H1 (cell line): ENCODE measurements around the gene GPN2. TPM values are rescaled to one million over a fixed set of nuclear protein-coding genes. Genes with fewer than 3 reads are reported as not detected.

Experiments used
- CTCF ChIA-PET: fragments of 300-600 bp; sonication (Branson Sonifier 250); formaldehyde crosslinking; loops from one replicate; lab custom pipeline; 2021; ENCODE audit not compliant: partially characterized antibody; lab: Charles Lee
- POLR2A ChIA-PET: fragments of 300-600 bp; sonication (Branson Sonifier 250); formaldehyde crosslinking; loops from one replicate; lab custom pipeline; 2021; ENCODE audit warnings: inconsistent platforms; ENCODE audit not compliant: partially characterized antibody; lab: Charles Lee
- DNase-seq, 2 experiments: peaks; one replicate each; pipeline versions ENCODE4 v3.0.0 to v3.0.0-alpha.2; 2010 to 2022; ENCODE audit warnings: low spot score in 2 of 2, low read depth in 1 of 2, mixed read lengths in 1 of 2
- FAIRE-seq: peaks from 2 replicates; lab custom pipeline; 2011; peaks lifted over from hg19 to GRCh38; lab: Jason Lieb, UNC
- H2AFZ ChIP-seq: 2 replicates; pipeline ENCODE4 v1.8.1; 2012; ENCODE audit warnings: low read length, inconsistent platforms
- H2AK5ac ChIP-seq: 2 replicates; pipeline ENCODE4 v1.6.1; 2013; ENCODE audit warnings: low read depth, low read length
- H2BK120ac ChIP-seq: replicated peaks from 2 replicates; pipeline ENCODE3; 2013; ENCODE audit warnings: low read depth, low read length, inconsistent platforms
- H2BK12ac ChIP-seq: 2 replicates; pipeline ENCODE4 v1.6.1; 2013; ENCODE audit warnings: low read depth, low read length
- H2BK15ac ChIP-seq: 2 replicates; pipeline ENCODE4 v1.6.1; 2013; ENCODE audit warnings: low read length
- H2BK20ac ChIP-seq: 2 replicates; pipeline ENCODE4 v1.6.1; 2013; ENCODE audit warnings: low read length
- H2BK5ac ChIP-seq: 2 replicates; pipeline ENCODE4 v1.6.1; 2013; ENCODE audit warnings: low read depth, low read length
- H3K14ac ChIP-seq: 2 replicates; pipeline ENCODE4 v1.6.1; 2013; ENCODE audit warnings: inconsistent platforms; ENCODE audit not compliant: insufficient read length
- H3K18ac ChIP-seq: 2 replicates; pipeline ENCODE4 v1.6.1; 2013; ENCODE audit warnings: low read length; ENCODE audit errors: extremely low read depth
- H3K23ac ChIP-seq: 2 replicates; pipeline ENCODE4 v1.6.1; 2013; ENCODE audit warnings: inconsistent platforms; ENCODE audit not compliant: insufficient read length
- H3K23me2 ChIP-seq: 2 replicates; pipeline ENCODE4 v1.6.1; 2013; ENCODE audit warnings: low read depth, low read length
- H3K27ac ChIP-seq: 2 replicates; pipeline ENCODE4 v1.6.1; 2011; ENCODE audit warnings: low read depth, low read length, inconsistent platforms
- H3K27me3 ChIP-seq, 4 experiments: replicated peaks in 1 of 4; 1 replicate in 1 of 4; 2 replicates in 3 of 4; pipeline versions ENCODE4 v1.6.1 to v1.8.1; 2011 to 2013; ENCODE audit warnings: low read length in 3 of 4, mild to moderate bottlenecking in 3 of 4, inconsistent platforms in 2 of 4, mixed read lengths in 2 of 4, moderate library complexity in 1 of 4; ENCODE audit not compliant: control insufficient read depth in 3 of 4, insufficient read depth in 3 of 4; ENCODE audit errors: extremely low read depth in 1 of 4
- H3K36me3 ChIP-seq, 4 experiments: 2 replicates each; pipeline versions ENCODE4 v1.6.1 to v1.8.1; 2011 to 2013; ENCODE audit warnings: mild to moderate bottlenecking in 4 of 4, low read length in 3 of 4, moderate library complexity in 2 of 4, control low read depth in 1 of 4, inconsistent platforms in 1 of 4; ENCODE audit not compliant: insufficient read depth in 4 of 4, control insufficient read depth in 2 of 4
- H3K4ac ChIP-seq: replicated peaks from 2 replicates; pipeline ENCODE3; 2013; ENCODE audit warnings: low read length, low read depth, mixed read lengths, inconsistent platforms; ENCODE audit not compliant: insufficient read length
- H3K4me1 ChIP-seq, 4 experiments: replicated peaks in 1 of 4; 1 replicate in 1 of 4; 2 replicates in 3 of 4; pipeline versions ENCODE4 v1.6.1 to v1.8.1; 2011 to 2013; ENCODE audit warnings: low read length in 3 of 4, inconsistent platforms in 2 of 4, mixed read lengths in 1 of 4; ENCODE audit not compliant: insufficient read depth in 4 of 4, control insufficient read depth in 3 of 4
- H3K4me2 ChIP-seq, 2 experiments: 2 replicates each; pipeline versions ENCODE4 v1.6.1 to v1.8.1; 2011 to 2013; ENCODE audit warnings: low read depth in 2 of 2, low read length in 2 of 2, control low read depth in 1 of 2, inconsistent platforms in 1 of 2, mild to moderate bottlenecking in 1 of 2; ENCODE audit not compliant: insufficient read depth in 1 of 2
- H3K4me3 ChIP-seq, 4 experiments: fragments of 200-600, 300-600 bp in 1 of 4; sonication (generic), shearing (Covaris generic), sonication (Bioruptor Twin) in 1 of 4; 2 replicates each; pipeline versions ENCODE4 v1.5.1 to v1.8.1; 2011 to 2016; ENCODE audit warnings: low read length in 4 of 4, low read depth in 3 of 4, control low read depth in 2 of 4, inconsistent platforms in 2 of 4, mild to moderate bottlenecking in 2 of 4, mixed read lengths in 1 of 4, moderate library complexity in 1 of 4; ENCODE audit not compliant: insufficient read depth in 2 of 4; ENCODE audit errors: extremely low read depth in 1 of 4
- H3K56ac ChIP-seq: replicated peaks from 2 replicates; pipeline ENCODE3; 2013; ENCODE audit warnings: low read depth, mild to moderate bottlenecking, mixed read lengths, low read length, inconsistent platforms; ENCODE audit not compliant: insufficient read length
- H3K79me1 ChIP-seq: 2 replicates; pipeline ENCODE4 v1.6.1; 2013; ENCODE audit warnings: low read depth, low read length, control low read depth
- H3K79me2 ChIP-seq, 2 experiments: 2 replicates each; pipeline versions ENCODE4 v1.6.1 to v1.8.1; 2012 to 2013; ENCODE audit warnings: low read length in 2 of 2, mild to moderate bottlenecking in 2 of 2, inconsistent platforms in 1 of 2; ENCODE audit not compliant: insufficient read depth in 2 of 2, control insufficient read depth in 1 of 2
- H3K9ac ChIP-seq, 4 experiments: replicated peaks in 1 of 4; 1 replicate in 1 of 4; 2 replicates in 3 of 4; pipeline versions ENCODE4 v1.6.1 to v1.8.1; 2011 to 2013; ENCODE audit warnings: low read depth in 3 of 4, low read length in 3 of 4, control low read depth in 2 of 4, mild to moderate bottlenecking in 2 of 4, moderate library complexity in 2 of 4, inconsistent platforms in 1 of 4; ENCODE audit errors: extremely low read depth in 1 of 4
- H3K9me3 ChIP-seq, 2 experiments: 2 replicates each; pipeline versions ENCODE4 v1.6.1 to v1.8.1; 2012 to 2013; ENCODE audit warnings: mild to moderate bottlenecking in 2 of 2, moderate library complexity in 2 of 2, control low read depth in 1 of 2, inconsistent platforms in 1 of 2, low read depth in 1 of 2, low read length in 1 of 2, mixed read lengths in 1 of 2; ENCODE audit not compliant: insufficient read depth in 2 of 2
- H4K20me1 ChIP-seq, 2 experiments: replicated peaks in 1 of 2; 2 replicates each; pipeline versions ENCODE3 to v1.8.1; 2011 to 2013; ENCODE audit warnings: inconsistent platforms in 2 of 2, low read length in 2 of 2, mild to moderate bottlenecking in 1 of 2; ENCODE audit not compliant: insufficient read depth in 2 of 2, control insufficient read depth in 1 of 2
- H4K5ac ChIP-seq: 2 replicates; pipeline ENCODE4 v1.6.1; 2013; ENCODE audit warnings: low read length, low read depth, mixed read lengths, inconsistent platforms; ENCODE audit not compliant: insufficient read length
- H4K8ac ChIP-seq: 2 replicates; pipeline ENCODE4 v1.8.0; 2013; ENCODE audit warnings: mild to moderate bottlenecking, moderate library complexity, low read length, inconsistent platforms; ENCODE audit not compliant: insufficient read depth; ENCODE audit errors: extremely low read depth
- H4K91ac ChIP-seq: replicated peaks from 2 replicates; pipeline ENCODE3; 2013; ENCODE audit warnings: low read length, mixed read lengths, inconsistent platforms; ENCODE audit not compliant: insufficient read length
- CBX8 ChIP-seq: fragments of 300-800, 300-1000 bp; sonication (generic); IDR thresholded peaks from 2 replicates; pipeline ENCODE4 v1.7.1; 2016; ENCODE audit warnings: low read depth, low read length, borderline replicate concordance
- CTBP2 ChIP-seq: IDR thresholded peaks from 2 replicates; pipeline ENCODE4 v1.7.0; 2011; ENCODE audit warnings: borderline replicate concordance, mild to moderate bottlenecking, moderate library complexity, mixed read lengths, low read length; ENCODE audit not compliant: insufficient read depth, insufficient read length
- EZH2 ChIP-seq: fragments of 200-600 bp; sonication (generic); IDR thresholded peaks from 2 replicates; pipeline ENCODE4 v1.7.1; 2012; ENCODE audit warnings: low read depth, mild to moderate bottlenecking, moderate library complexity, low read length, inconsistent platforms; ENCODE audit not compliant: severe bottlenecking
- GABPA ChIP-seq: IDR thresholded peaks from 2 replicates; pipeline ENCODE4 v1.6.1; 2011; ENCODE audit warnings: mild to moderate bottlenecking, low read length, moderate library complexity, borderline replicate concordance; ENCODE audit not compliant: insufficient read depth
- GTF2F1 ChIP-seq: IDR thresholded peaks from 2 replicates; pipeline ENCODE4 v1.6.1; 2012; ENCODE audit warnings: low read depth, low read length, improper control_type of control experiment, borderline replicate concordance
- POU5F1 ChIP-seq: IDR thresholded peaks from 2 replicates; pipeline ENCODE4 v1.6.1; 2011; ENCODE audit warnings: low read depth, mild to moderate bottlenecking, low read length, moderate library complexity
- RNF2 ChIP-seq: fragments of 200-900, 300-1000 bp; sonication (generic); IDR thresholded peaks from 2 replicates; pipeline ENCODE4 v1.7.1; 2016; ENCODE audit warnings: borderline replicate concordance, low read depth, mild to moderate bottlenecking, antibody characterized with exemption, low read length; ENCODE audit not compliant: poor library complexity, severe bottlenecking; ENCODE audit errors: missing control alignments
- SIN3A ChIP-seq, 2 experiments: IDR thresholded peaks in 1 of 2; conservative IDR thresholded peaks in 1 of 2; 2 replicates each; pipeline ENCODE4 v1.6.1; 2011 to 2012; ENCODE audit warnings: low read length in 2 of 2, improper control_type of control experiment in 1 of 2, low read depth in 1 of 2, mild to moderate bottlenecking in 1 of 2
- SP1 ChIP-seq: IDR thresholded peaks from 2 replicates; pipeline ENCODE4 v1.6.1; 2011; ENCODE audit warnings: low read depth, low read length
- WGBS, 2 experiments: shearing (Covaris generic) in 1 of 2; methylation state at CpG; one replicate each; pipeline versions ENCODE4 v1.1.6 to v1.1.7; 2013 to 2015; ENCODE audit warnings: low lambda C conversion rate in 2 of 2, mixed read lengths in 2 of 2, inconsistent platforms in 1 of 2, low coverage in 1 of 2, missing lambda C conversion rate in 1 of 2; ENCODE audit not compliant: insufficient replicate concordance in 2 of 2, insufficient coverage in 1 of 2, insufficient read length in 1 of 2; ENCODE audit errors: extremely low coverage in 1 of 2, missing lambda C conversion rate in 1 of 2; 5-methylcytosine and 5-hydroxymethylcytosine counted together
- polyA plus RNA-seq, 7 experiments: library from polyadenylated mRNA; depleted of rRNA in 3 of 7; stranded (reverse) in 5 of 7; unstranded in 2 of 7; fragments of >200 nt in 5 of 7; fragments of 200-250 nt in 2 of 7; gene quantifications; 1 replicate in 5 of 7; 2 replicates in 1 of 7; 4 replicates in 1 of 7; pipeline versions ENCODE4 v1.2.1 to v1.2.3, GENCODE V29; 2011 to 2013; ENCODE audit warnings: missing spikeins in 2 of 7, mixed read lengths in 2 of 7
- total RNA-seq: library from RNA; stranded (reverse); fragmentation: NEBNext Ultra II Directional; extraction: Animal tissue kit (Norgen Biotek cat#: 25700); gene quantifications from 2 replicates; pipeline ENCODE4 v1.2.1, GENCODE V29; 2021

Gene GPN2
- total and polyA plus RNA-seq, 2 of the 8 experiments (the other 6 are each of a cell fraction or from before 2014, with no cell fraction given), result 27.3 to 36.8 TPM

DNA sequence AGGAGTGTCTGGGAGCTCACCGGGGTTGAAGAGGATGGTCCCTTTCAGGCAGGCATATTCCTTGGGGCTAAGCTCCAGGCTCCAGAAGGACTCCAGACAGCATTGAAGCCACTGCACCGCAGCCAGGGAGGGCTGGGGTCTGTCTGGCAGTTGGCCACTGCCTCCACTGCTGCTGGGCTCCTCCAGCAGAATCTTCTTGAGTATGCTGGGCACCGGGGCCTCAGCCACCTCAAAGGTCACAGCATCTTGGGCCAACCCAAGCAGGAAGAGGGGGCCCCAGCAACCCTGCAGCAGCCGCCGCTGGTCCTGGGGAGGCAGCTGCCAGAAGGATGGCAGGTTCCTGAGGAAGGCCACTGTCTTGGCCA lies 23.3 kb upstream of the GPN2 start:
- no peaks in the 10 kb centered on the region for H3K23me2 ChIP-seq
- H3K23ac ChIP-seq, result no peak overlapping the region
- H3K79me1 ChIP-seq, result no peaks in the 10 kb centered on the region
- H3K9ac ChIP-seq, result no peak overlapping the region
- no peaks in the 10 kb centered on the region for H3K79me2 ChIP-seq
- no peak overlapping the region for H3K4me2 ChIP-seq
- no peak overlapping the region for H2BK20ac ChIP-seq
- no peaks in the 10 kb centered on the region for H3K36me3 ChIP-seq
- no peak overlapping the region for H3K14ac ChIP-seq
- POLR2A ChIA-PET, result interaction anchor here (1.1 to 2.5 kb wide), 5 partner anchors 9 to 23 kb away, joined by 3 to 14 read pairs (median 7); partner anchors contain the start of genes GPATCH3, GPN2 and NUDC
- H2BK15ac ChIP-seq, result no peak overlapping the region
- H3K27ac ChIP-seq, result no peak overlapping the region
- H3K18ac ChIP-seq, result no peak overlapping the region
- FAIRE-seq (no peak), DNase-seq (no peak)
- WGBS, 2 experiments, result 86% methylated on average over 5 of the region's 5 CpGs; no CpG with 5 or more reads in 1 of the 2 experiments
- no peak overlapping the region for H4K91ac ChIP-seq
- H2AFZ ChIP-seq, result no peak overlapping the region
- peaks cover 0 to 2% (median 0%) of the 10 kb centered on the region in 4 experiments; a peak in 2 of 7 replicates for H3K27me3 ChIP-seq
- no peak overlapping the region for H3K4ac ChIP-seq
- H3K56ac ChIP-seq, result no peak overlapping the region
- H2BK120ac ChIP-seq, result no peak overlapping the region
- CTCF ChIA-PET, result interaction anchor here (0.8 to 1.3 kb wide), 3 partner anchors 47 to 311 kb away, joined by 3 read pairs; partner anchors contain the start of gene KDF1
- no peak overlapping the region for H2AK5ac ChIP-seq
- H3K4me1 ChIP-seq, result no peaks in the 10 kb centered on the region
- H3K4me3 ChIP-seq, result no peak overlapping the region
- no peak overlapping the region for H4K5ac ChIP-seq
- no peaks in the 10 kb centered on the region for H3K9me3 ChIP-seq
- no peak overlapping the region for H2BK12ac ChIP-seq
- no peaks in the 10 kb centered on the region for H4K20me1 ChIP-seq
- H4K8ac ChIP-seq, result no peak overlapping the region
- no peak overlapping the region for H2BK5ac ChIP-seq
- TF ChIP-seq GTF2F1 (no peak), SP1 (no peak), GABPA (no peak), EZH2 (no peak), CTBP2 (no peak), RNF2 (no peak), SIN3A (conservative IDR thresholded peaks at IDR 0.05 in 1 of 2, IDR thresholded peaks at IDR 0.05 in 1 of 2; ENCODE audit: low read depth in 1 of 2, low read length in 2 of 2) (no peak), CBX8 (no peak), POU5F1 (no peak)
